Measurements from ENCODE around the gene TMEM26. TPM values are rescaled to one million over a fixed set of nuclear protein-coding genes. Genes with fewer than 3 reads are reported as not detected.

Gene TMEM26
- total and polyA plus RNA-seq, 9 donors: 0.12 to 2.9 (median 1.1) TPM

DNA sequence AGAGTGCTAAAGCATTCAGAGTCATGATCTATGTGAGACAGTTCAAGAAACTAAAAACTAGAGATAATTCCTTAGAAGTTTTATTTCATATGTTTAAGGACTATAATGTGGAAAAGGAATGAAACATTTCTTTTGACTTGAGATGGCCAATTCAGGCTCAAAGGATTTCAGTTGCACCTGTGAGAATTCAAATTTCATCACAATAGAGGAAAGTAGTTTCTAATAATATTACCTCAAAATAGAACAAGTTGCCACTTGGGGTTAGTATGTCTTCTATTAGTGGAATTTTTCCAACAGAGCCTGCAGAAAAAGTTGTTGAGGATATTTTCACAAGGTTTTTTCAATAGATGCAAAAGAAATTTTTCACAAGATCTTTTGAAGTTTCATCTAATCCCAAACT, 37.4 kb downstream of the TMEM26 start:
- intact Hi-C loops (cut with DNase I): no loop called here
- H3K36me3 ChIP-seq: no peaks in the 10 kb centered on the region
- DNase-seq: no peak
- H3K27ac ChIP-seq: no peak overlapping the region
- H3K9me3 ChIP-seq: no peaks in the 10 kb centered on the region
- no peaks in the 10 kb centered on the region for H3K4me1 ChIP-seq (ENCODE audit: insufficient read depth)
- H3K27me3 ChIP-seq: no peaks in the 10 kb centered on the region
- no peak for TF ChIP-seq POLR2A (IDR thresholded peaks at IDR 0.05)
- H3K4me3 ChIP-seq: no peak overlapping the region

DNA sequence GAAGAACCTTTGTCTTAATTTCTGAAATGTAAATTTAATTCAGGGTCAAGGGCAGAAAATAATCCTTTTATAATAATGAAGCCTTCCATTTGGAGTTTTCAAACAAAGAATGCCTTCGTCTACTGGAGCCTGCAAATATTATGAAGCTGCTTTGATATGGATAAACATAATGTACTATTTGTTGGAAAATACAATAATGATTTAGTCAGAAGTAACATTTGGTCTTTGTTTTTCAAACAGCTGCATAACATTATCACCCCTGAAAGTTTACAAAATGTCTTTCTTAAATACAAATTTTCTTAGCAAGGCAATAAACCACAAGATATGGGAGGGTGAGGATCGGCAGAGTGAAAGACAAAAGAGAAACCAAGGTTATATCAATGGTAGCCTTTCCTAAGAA, 41.5 kb downstream of the TMEM26 start:
- Histone ChIP-seq H3K4me3 (no peak overlapping the region), H3K27me3 (no peaks in the 10 kb centered on the region), H3K9me3 (no peaks in the 10 kb centered on the region), H3K36me3 (no peaks in the 10 kb centered on the region), H3K27ac (no peak overlapping the region), H3K4me1 (ENCODE audit: insufficient read depth) (peaks cover 2% of the 10 kb centered on the region)
- intact Hi-C loops (cut with DNase I): no loop called here
- TF ChIP-seq EP300 (IDR thresholded peaks at IDR 0.05) (no peak), POLR2A (IDR thresholded peaks at IDR 0.05) (no peak)
- TF ChIP-seq, protein P1, sequence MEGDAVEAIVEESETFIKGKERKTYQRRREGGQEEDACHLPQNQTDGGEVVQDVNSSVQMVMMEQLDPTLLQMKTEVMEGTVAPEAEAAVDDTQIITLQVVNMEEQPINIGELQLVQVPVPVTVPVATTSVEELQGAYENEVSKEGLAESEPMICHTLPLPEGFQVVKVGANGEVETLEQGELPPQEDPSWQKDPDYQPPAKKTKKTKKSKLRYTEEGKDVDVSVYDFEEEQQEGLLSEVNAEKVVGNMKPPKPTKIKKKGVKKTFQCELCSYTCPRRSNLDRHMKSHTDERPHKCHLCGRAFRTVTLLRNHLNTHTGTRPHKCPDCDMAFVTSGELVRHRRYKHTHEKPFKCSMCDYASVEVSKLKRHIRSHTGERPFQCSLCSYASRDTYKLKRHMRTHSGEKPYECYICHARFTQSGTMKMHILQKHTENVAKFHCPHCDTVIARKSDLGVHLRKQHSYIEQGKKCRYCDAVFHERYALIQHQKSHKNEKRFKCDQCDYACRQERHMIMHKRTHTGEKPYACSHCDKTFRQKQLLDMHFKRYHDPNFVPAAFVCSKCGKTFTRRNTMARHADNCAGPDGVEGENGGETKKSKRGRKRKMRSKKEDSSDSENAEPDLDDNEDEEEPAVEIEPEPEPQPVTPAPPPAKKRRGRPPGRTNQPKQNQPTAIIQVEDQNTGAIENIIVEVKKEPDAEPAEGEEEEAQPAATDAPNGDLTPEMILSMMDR (IDR thresholded peaks at IDR 0.05): no peak
- DNase-seq: no peak
- 14 to 41% (median 24%) methylated on average over 2 of the region's 2 CpGs for WGBS, 3 donors

DNA sequence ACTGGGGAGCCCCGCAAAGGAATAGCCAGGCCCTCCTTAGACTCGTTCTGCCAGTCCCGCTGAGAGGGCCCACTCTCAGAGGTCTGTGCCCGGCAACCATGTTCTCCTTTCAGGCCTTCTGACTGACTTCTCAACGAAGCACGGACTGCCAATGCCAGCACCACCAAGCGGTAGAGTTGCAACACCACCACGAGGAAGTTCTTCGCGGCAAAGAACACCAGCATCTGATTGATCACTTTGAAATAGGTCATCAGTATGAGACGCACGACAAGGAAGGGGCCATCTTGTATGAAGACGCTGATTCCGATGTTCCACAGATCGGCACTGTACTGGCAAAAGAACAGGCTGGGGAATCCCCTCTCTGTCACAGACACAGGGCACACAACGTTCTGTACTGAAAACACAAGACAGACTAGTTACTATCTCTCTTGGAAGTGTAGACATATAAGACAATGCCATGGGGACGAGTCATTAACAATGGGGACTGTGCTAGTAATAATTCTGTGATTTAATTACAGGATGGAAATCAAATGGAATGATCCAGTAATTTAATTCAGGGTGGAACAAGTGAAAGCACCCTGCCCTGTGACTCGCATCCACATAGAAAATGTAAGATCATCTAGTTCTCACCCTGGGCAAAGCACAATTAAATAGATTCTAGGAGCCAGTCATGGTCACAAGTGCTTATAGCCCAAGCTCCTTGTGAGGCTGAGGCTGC, 42.7 kb downstream of the TMEM26 start:
- intact Hi-C loops (cut with DNase I): no loop called here
- H3K9me3 ChIP-seq: no peaks in the 10 kb centered on the region
- no peak overlapping the region for H3K27ac ChIP-seq
- peaks cover 2% of the 10 kb centered on the region for H3K4me1 ChIP-seq (ENCODE audit: insufficient read depth)
- WGBS, 3 donors: 95 to 96% (median 95%) methylated on average over 18 of the region's 18 CpGs
- no peak for DNase-seq
- TF ChIP-seq EP300 (IDR thresholded peaks at IDR 0.05) (no peak), POLR2A (IDR thresholded peaks at IDR 0.05) (no peak)
- TF ChIP-seq, protein P1 (IDR thresholded peaks at IDR 0.05): no peak
- H3K4me3 ChIP-seq: no peak overlapping the region
- H3K27me3 ChIP-seq: no peaks in the 10 kb centered on the region
- H3K36me3 ChIP-seq: no peaks in the 10 kb centered on the region

DNA sequence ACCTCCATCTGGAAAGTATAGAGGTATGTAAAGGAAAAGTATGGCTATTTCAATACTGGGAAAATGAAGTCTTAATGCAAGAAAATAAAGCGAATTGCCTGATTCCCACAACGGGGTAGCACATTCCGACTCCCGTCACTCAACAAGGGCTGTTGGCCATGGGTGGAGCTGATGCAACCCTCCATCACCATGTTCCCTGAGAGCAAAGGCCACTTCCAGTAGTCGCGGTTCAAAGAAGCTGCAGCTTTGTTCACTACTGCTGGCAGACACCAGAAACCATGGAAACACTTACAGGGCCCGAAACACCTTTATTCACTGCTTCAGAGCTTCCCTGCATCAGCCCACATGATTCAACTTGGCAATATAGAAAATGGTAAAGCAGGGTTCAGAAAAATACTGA, 44.0 kb downstream of the TMEM26 start:
- intact Hi-C loops (cut with DNase I): no loop called here
- peaks cover 2% of the 10 kb centered on the region for H3K4me1 ChIP-seq (ENCODE audit: insufficient read depth)
- H3K27ac ChIP-seq: no peak overlapping the region
- H3K9me3 ChIP-seq: no peaks in the 10 kb centered on the region
- DNase-seq: no peak
- no peaks in the 10 kb centered on the region for H3K27me3 ChIP-seq
- 94 to 97% (median 97%) methylated on average over 7 of the region's 7 CpGs for WGBS, 3 donors
- TF ChIP-seq POLR2A (IDR thresholded peaks at IDR 0.05): no peak
- TF ChIP-seq EP300 (IDR thresholded peaks at IDR 0.05): no peak
- TF ChIP-seq, protein P1 (IDR thresholded peaks at IDR 0.05): no peak
- no peaks in the 10 kb centered on the region for H3K36me3 ChIP-seq
- H3K4me3 ChIP-seq: no peak overlapping the region

DNA sequence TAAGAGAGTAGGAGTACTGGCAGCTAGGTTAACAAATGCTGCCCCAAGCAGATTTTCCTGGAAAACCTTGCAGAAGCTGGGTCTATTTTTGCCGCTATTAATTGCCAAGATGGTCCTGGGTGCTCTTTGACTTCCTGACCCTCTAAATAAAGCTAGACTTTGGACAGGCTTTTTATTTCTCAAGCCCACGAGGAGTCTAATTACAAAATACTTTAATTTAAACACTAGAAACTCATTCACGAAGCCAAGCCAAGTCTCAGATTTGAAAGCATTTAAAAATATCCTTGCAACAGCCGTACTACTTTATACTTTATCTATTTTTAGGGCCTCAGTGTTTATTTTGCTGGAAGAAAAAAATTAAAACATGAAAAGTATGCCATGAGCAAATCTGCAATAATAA, 45.1 kb downstream of the TMEM26 start:
- Histone ChIP-seq H3K4me1 (ENCODE audit: insufficient read depth) (peaks cover 2% of the 10 kb centered on the region), H3K27ac (no peak overlapping the region), H3K4me3 (no peak overlapping the region), H3K27me3 (no peaks in the 10 kb centered on the region), H3K36me3 (no peaks in the 10 kb centered on the region), H3K9me3 (no peaks in the 10 kb centered on the region)
- peak in 1 of 5 donors; percentile 11 for DNase-seq
- intact Hi-C loops (cut with DNase I): no loop called here
- WGBS, 3 donors: 3 to 6% (median 5%) methylated on average over 4 of the region's 4 CpGs
- TF ChIP-seq, protein P1 (IDR thresholded peaks at IDR 0.05): no peak
- TF ChIP-seq POLR2A (IDR thresholded peaks at IDR 0.05) (no peak), EP300 (IDR thresholded peaks at IDR 0.05) (no peak)

Measured in ovary (tissue), 9 donors.